ENCODE measurements around the gene DAB1. TPM values are rescaled to one million over a fixed set of nuclear protein-coding genes. Genes with fewer than 3 reads are reported as not detected.

Gene DAB1
- polyA plus RNA-seq, 1 donor from 2014 or later: 11.4 TPM

GRCh38 chr1:56952501-56952900 lies 471.4 kb downstream of the DAB1 start:
- Histone ChIP-seq H3K27ac (ENCODE audit: low read length) (no peak overlapping the region), H2AFZ (ENCODE audit: low read depth, low read length) (no peak overlapping the region), H3K4me2 (ENCODE audit: low read length) (no peak overlapping the region), H3K79me2 (replicated peaks; ENCODE audit: insufficient read depth, low read length) (no peaks in the 10 kb centered on the region), H3K9ac (ENCODE audit: low read length) (no peak overlapping the region), H3K36me3 (ENCODE audit: insufficient read depth, low read length) (no peaks in the 10 kb centered on the region), H3K9me3 (ENCODE audit: low read length) (no peaks in the 10 kb centered on the region), H4K20me1 (ENCODE audit: insufficient read depth) (no peaks in the 10 kb centered on the region), H3F3A (ENCODE audit: insufficient read depth, low read length, poor library complexity, severe bottlenecking) (no peaks in the 10 kb centered on the region), H3K27me3 (ENCODE audit: insufficient read depth, low read depth, low read length) (no peaks in the 10 kb centered on the region), H3K9me2 (ENCODE audit: insufficient read depth, low read length) (no peaks in the 10 kb centered on the region), H3K4me3 (ENCODE audit: low read length) (no peak overlapping the region)
- TF ChIP-seq EP300 (conservative IDR thresholded peaks at IDR 0.05; ENCODE audit: poor library complexity, severe bottlenecking) (no peak), POLR2AphosphoS5 (IDR thresholded peaks at IDR 0.05) (no peak), EZH2 (IDR thresholded peaks at IDR 0.05; ENCODE audit: borderline replicate concordance, insufficient read depth, low read length, poor library complexity, severe bottlenecking) (no peak)

GRCh38 chr1:56948403-56949023 lies 475.3 kb downstream of the DAB1 start:
- no peaks in the 10 kb centered on the region for H3K9me3 ChIP-seq (ENCODE audit: low read length)
- H3K36me3 ChIP-seq (ENCODE audit: insufficient read depth, low read length): no peaks in the 10 kb centered on the region
- H3F3A ChIP-seq (ENCODE audit: insufficient read depth, low read length, poor library complexity, severe bottlenecking): no peaks in the 10 kb centered on the region
- H4K20me1 ChIP-seq (ENCODE audit: insufficient read depth): no peaks in the 10 kb centered on the region
- H3K27ac ChIP-seq (ENCODE audit: low read length): no peak overlapping the region
- H3K27me3 ChIP-seq (ENCODE audit: insufficient read depth, low read depth, low read length): no peaks in the 10 kb centered on the region
- no peaks in the 10 kb centered on the region for H3K9me2 ChIP-seq (ENCODE audit: insufficient read depth, low read length)
- no peak overlapping the region for H3K9ac ChIP-seq (ENCODE audit: low read length)
- no peaks in the 10 kb centered on the region for H3K79me2 ChIP-seq (replicated peaks; ENCODE audit: insufficient read depth, low read length)
- H3K4me3 ChIP-seq (ENCODE audit: low read length): no peak overlapping the region
- TF ChIP-seq MXI1 (conservative IDR thresholded peaks at IDR 0.05; ENCODE audit: poor library complexity, severe bottlenecking): no peak
- TF ChIP-seq EP300 (conservative IDR thresholded peaks at IDR 0.05; ENCODE audit: poor library complexity, severe bottlenecking): no peak
- TF ChIP-seq EZH2 (IDR thresholded peaks at IDR 0.05; ENCODE audit: borderline replicate concordance, insufficient read depth, low read length, poor library complexity, severe bottlenecking): no peak
- TF ChIP-seq TAF1 (IDR thresholded peaks at IDR 0.05; ENCODE audit: low read depth): no peak
- TF ChIP-seq CTCF (IDR thresholded peaks at IDR 0.05; ENCODE audit: poor library complexity, severe bottlenecking): no peak
- TF ChIP-seq RAD21 (conservative IDR thresholded peaks at IDR 0.05): no peak
- TF ChIP-seq POLR2AphosphoS5 (IDR thresholded peaks at IDR 0.05): no peak
- no peak for TF ChIP-seq REST (IDR thresholded peaks at IDR 0.05; ENCODE audit: borderline replicate concordance)
- TF ChIP-seq SMC3 (conservative IDR thresholded peaks at IDR 0.05; ENCODE audit: poor library complexity): no peak
- no peak overlapping the region for H2AFZ ChIP-seq (ENCODE audit: low read depth, low read length)
- H3K4me2 ChIP-seq (ENCODE audit: low read length): no peak overlapping the region

All from neural cell (in vitro differentiated cells).